OCI-LY7 (cell line): ENCODE results near the gene VSIG2. TPM values are rescaled to one million over a fixed set of nuclear protein-coding genes. Genes with fewer than 3 reads are reported as not detected.

ENCODE experiments used
- BruUV-seq: library from RNA; stranded (reverse); fragments of 400-500 nt; replicated peaks from 2 replicates; lab custom pipeline; 2021; lab: Mats Ljungman, UMichigan
- CTCF ChIA-PET: fragments of 300-600 bp; sonication (Branson Sonifier 250); formaldehyde crosslinking; loops from one replicate; lab custom pipeline; 2022; ENCODE audit warnings: antibody characterized with exemption; ENCODE audit not compliant: unreplicated experiment; lab: Charles Lee
- POLR2A ChIA-PET: fragments of 300-600 bp; sonication (Branson Sonifier 250); formaldehyde crosslinking; loops from one replicate; lab custom pipeline; 2022; ENCODE audit warnings: antibody characterized with exemption; lab: Charles Lee
- DNase-seq: peaks from one replicate; pipeline ENCODE4 v3.0.0-alpha.2; 2015; ENCODE audit warnings: low spot score
- H2AFZ ChIP-seq: fragments of 200-600 bp; sonication (generic), shearing (Covaris generic); 2 replicates; pipeline ENCODE4 v1.6.1; 2014; ENCODE audit warnings: mild to moderate bottlenecking, antibody characterized with exemption, low read length, moderate library complexity
- H3K27ac ChIP-seq: fragments of 200-600 bp; sonication (generic); 2 replicates; pipeline ENCODE4 v1.5.1; 2014; ENCODE audit warnings: mixed run types, low read depth, mild to moderate bottlenecking, moderate library complexity, low read length, inconsistent platforms; ENCODE audit not compliant: poor library complexity, severe bottlenecking
- H3K36me3 ChIP-seq: fragments of 200-600 bp; sonication (generic); 2 replicates; pipeline ENCODE4 v1.6.1; 2014; ENCODE audit warnings: mild to moderate bottlenecking, antibody characterized with exemption, low read length, moderate library complexity, mixed read lengths; ENCODE audit not compliant: insufficient read depth
- H3K4me1 ChIP-seq: fragments of 200-600 bp; sonication (generic); 2 replicates; pipeline ENCODE4 v1.5.1; 2014; ENCODE audit warnings: mild to moderate bottlenecking, low read length; ENCODE audit not compliant: insufficient read depth, poor library complexity, severe bottlenecking
- H3K4me2 ChIP-seq: fragments of 200-600 bp; sonication (generic); 2 replicates; pipeline ENCODE4 v1.6.1; 2014; ENCODE audit warnings: mild to moderate bottlenecking, low read length
- H3K4me3 ChIP-seq: fragments of 200-600 bp; sonication (generic); 2 replicates; pipeline ENCODE4 v1.5.1; 2014; ENCODE audit warnings: mild to moderate bottlenecking, low read depth, low read length; ENCODE audit not compliant: poor library complexity, severe bottlenecking
- H3K79me2 ChIP-seq: fragments of 200-600 bp; sonication (generic); 2 replicates; pipeline ENCODE4 v1.6.1; 2016; ENCODE audit warnings: low read depth, mild to moderate bottlenecking, low read length, moderate library complexity, mixed read lengths; ENCODE audit not compliant: insufficient read depth
- H3K9me2 ChIP-seq: fragments of 200-600 bp; sonication (generic); 2 replicates; pipeline ENCODE4 v1.6.1; 2016; ENCODE audit warnings: mild to moderate bottlenecking, low read length, mixed read lengths; ENCODE audit not compliant: insufficient read depth
- H3K9me3 ChIP-seq: fragments of 200-600 bp; sonication (generic); 2 replicates; pipeline ENCODE4 v1.6.1; 2014; ENCODE audit warnings: mild to moderate bottlenecking, mixed run types, low read length, mixed read lengths
- H4K20me1 ChIP-seq: fragments of 200-600 bp; sonication (generic); 2 replicates; pipeline ENCODE4 v1.6.1; 2014; ENCODE audit warnings: mild to moderate bottlenecking, antibody characterized with exemption, low read length, moderate library complexity, mixed read lengths; ENCODE audit not compliant: insufficient read depth
- EZH2phosphoT487 ChIP-seq: fragments of 200-600 bp; sonication (generic); IDR thresholded peaks from 2 replicates; pipeline ENCODE4 v1.6.1; 2018; ENCODE audit warnings: low read depth, borderline replicate concordance, mild to moderate bottlenecking, mixed run types, antibody characterized with exemption, low read length, moderate library complexity, mixed read lengths
- intact Hi-C: fragments of 100-400 bp; cut with micrococcal nuclease; formaldehyde crosslinking; loops from one replicate; pipeline ENCODE4 v1.10.0; 2022; ENCODE audit not compliant: unreplicated experiment
- total RNA-seq, 2 experiments: library from RNA; depleted of rRNA in 1 of 2; stranded (reverse); fragments of >200 nt in 1 of 2; shearing (Covaris generic) in 1 of 2; gene quantifications; 2 replicates each; pipeline ENCODE4 v1.2.3, GENCODE V29; 2014 to 2022
- TF ChIP-seq, protein P1 (sequence below): fragments of 200-600 bp; sonication (generic); conservative IDR thresholded peaks from 2 replicates; pipeline ENCODE4 v1.5.1; 2014; ENCODE audit warnings: mild to moderate bottlenecking, antibody characterized with exemption, low read length, moderate library complexity, mixed read lengths

Gene VSIG2
- total RNA-seq, 2 experiments from 2014 or later = not detected

DNA sequence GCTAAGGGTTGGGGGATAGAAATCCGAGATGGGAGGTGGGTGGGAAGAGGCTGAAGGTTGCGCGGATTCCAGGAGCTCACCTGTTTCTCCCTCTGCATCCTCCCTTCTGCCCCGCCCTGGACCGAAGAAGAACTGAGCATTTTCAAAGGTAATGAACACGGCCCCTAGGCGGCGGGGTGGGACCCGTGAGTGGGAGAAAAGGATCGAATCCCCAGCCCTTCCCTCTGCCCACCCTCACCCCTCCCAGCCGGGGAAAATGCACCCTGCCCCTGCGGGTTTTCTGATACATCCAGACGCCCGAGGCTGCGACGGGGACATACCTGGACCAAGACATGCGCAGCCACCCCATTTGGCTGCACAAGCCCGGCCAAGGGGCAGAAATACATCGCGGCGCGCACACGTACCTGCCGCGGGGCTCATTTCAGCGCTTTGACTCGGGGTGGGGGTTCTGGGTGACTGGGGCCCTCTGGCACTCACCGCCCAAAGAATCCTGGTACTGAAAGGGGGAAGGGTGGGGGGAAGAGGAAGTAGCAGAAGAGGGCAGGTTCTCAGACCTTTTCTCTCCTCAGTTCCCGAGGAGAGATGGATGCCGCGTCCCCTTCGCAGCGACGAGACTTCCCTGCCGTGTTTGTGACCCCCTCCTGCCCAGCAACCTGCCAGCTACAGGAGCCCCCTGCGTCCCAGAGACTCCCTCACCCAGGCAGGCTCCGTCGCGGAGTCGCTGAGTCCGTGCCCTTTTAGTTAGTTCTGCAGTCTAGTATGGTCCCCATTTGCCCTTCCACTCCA lies 6.0 kb downstream of the VSIG2 start:
- intact Hi-C loops = loop anchor here (1.0 to 5.0 kb wide), 4 partner anchors 17 to 91 kb away; no protein-coding TSS in a partner anchor
- CTCF ChIA-PET = interaction anchor here (0.6 to 1.3 kb wide), 6 partner anchors 17 to 210 kb away, joined by 3 to 5 read pairs (median 4); no protein-coding TSS in a partner anchor
- H3K9me2 ChIP-seq = no peaks in the 10 kb centered on the region
- peak overlapping the region; percentile 61 for H3K27ac ChIP-seq
- no peaks in the 10 kb centered on the region for H3K79me2 ChIP-seq
- peak; percentile 56 for DNase-seq
- H2AFZ ChIP-seq = peak overlapping the region; percentile 75
- H3K36me3 ChIP-seq = no peaks in the 10 kb centered on the region
- H3K4me1 ChIP-seq = peaks cover 24% of the 10 kb centered on the region
- TF ChIP-seq, protein P1, sequence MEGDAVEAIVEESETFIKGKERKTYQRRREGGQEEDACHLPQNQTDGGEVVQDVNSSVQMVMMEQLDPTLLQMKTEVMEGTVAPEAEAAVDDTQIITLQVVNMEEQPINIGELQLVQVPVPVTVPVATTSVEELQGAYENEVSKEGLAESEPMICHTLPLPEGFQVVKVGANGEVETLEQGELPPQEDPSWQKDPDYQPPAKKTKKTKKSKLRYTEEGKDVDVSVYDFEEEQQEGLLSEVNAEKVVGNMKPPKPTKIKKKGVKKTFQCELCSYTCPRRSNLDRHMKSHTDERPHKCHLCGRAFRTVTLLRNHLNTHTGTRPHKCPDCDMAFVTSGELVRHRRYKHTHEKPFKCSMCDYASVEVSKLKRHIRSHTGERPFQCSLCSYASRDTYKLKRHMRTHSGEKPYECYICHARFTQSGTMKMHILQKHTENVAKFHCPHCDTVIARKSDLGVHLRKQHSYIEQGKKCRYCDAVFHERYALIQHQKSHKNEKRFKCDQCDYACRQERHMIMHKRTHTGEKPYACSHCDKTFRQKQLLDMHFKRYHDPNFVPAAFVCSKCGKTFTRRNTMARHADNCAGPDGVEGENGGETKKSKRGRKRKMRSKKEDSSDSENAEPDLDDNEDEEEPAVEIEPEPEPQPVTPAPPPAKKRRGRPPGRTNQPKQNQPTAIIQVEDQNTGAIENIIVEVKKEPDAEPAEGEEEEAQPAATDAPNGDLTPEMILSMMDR = peak; percentile 64; the same call in 1 of the 2 replicates
- TF ChIP-seq EZH2phosphoT487 = no peak
- H3K9me3 ChIP-seq = no peaks in the 10 kb centered on the region
- no TSS peak for BruUV-seq
- POLR2A ChIA-PET = interaction anchor here (0.6 to 2.7 kb wide), 9 partner anchors 18 to 822 kb away, joined by 3 to 9 read pairs (median 4); partner anchors contain the start of genes SIAE and SPA17
- no peaks in the 10 kb centered on the region; the same call in 1 of the 2 replicates for H4K20me1 ChIP-seq
- H3K4me3 ChIP-seq = peak overlapping the region; percentile 70
- H3K4me2 ChIP-seq = peak overlapping the region; percentile 74

DNA sequence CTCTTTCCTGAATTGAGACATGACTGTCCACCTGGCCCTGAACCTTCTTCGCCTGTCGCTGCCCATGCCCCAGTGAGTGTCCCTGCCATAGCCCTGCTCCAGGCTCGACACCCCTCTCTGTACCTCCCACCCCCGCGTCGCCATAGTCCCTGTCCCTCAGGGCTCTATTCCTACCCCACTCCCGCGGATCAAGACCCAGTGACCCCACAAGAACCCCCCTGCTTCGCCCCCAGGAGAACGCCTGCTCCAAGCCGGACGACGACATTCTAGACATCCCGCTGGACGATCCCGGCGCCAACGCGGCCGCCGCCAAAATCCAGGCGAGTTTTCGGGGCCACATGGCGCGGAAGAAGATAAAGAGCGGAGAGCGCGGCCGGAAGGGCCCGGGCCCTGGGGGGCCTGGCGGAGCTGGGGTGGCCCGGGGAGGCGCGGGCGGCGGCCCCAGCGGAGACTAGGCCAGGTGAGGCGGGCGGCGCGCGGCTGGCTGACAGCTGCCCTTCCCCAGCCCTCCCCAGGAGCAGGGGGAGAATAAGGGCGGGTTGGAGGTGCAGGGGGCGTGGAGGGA lies 6.7 kb downstream of the VSIG2 start:
- POLR2A ChIA-PET = interaction anchor here (0.6 to 2.7 kb wide), 3 partner anchors 27 to 130 kb away, joined by 3 to 9 read pairs (median 4); partner anchors contain the start of genes SIAE and SPA17

More for the DNA sequence above, 6.7 kb downstream of the VSIG2 start:
- peaks cover 30% of the 10 kb centered on the region for H3K4me1 ChIP-seq
- no peak overlapping the region for H3K27ac ChIP-seq
- TF ChIP-seq EZH2phosphoT487 = no peak
- TF ChIP-seq, protein P1 = no peak
- no peak for DNase-seq
- peak overlapping the region; percentile 70 for H3K4me3 ChIP-seq
- H3K36me3 ChIP-seq = no peaks in the 10 kb centered on the region
- no peaks in the 10 kb centered on the region for H3K79me2 ChIP-seq
- intact Hi-C loops = loop anchor here (5.0 kb wide), 1 partner anchor 92 kb away; no protein-coding TSS in a partner anchor
- no peaks in the 10 kb centered on the region; the same call in 1 of the 2 replicates for H4K20me1 ChIP-seq
- H3K9me3 ChIP-seq = no peaks in the 10 kb centered on the region
- peak overlapping the region; percentile 74 for H3K4me2 ChIP-seq
- BruUV-seq = no TSS peak
- CTCF ChIA-PET = no interaction called here
- H2AFZ ChIP-seq = no peak overlapping the region
- no peaks in the 10 kb centered on the region for H3K9me2 ChIP-seq
